GM12875 (cell line): Measurements from ENCODE around the gene CNGA3.
A peak's percentile ranks its signal among the peaks of the same experiment; 100 is the strongest.

Experiments
- H3K4me3 ChIP-seq: one replicate; pipeline ENCODE4 v1.5.1; 2011; ENCODE audit warnings: low read depth, low read length, control low read depth
- TF ChIP-seq, protein P1 (sequence below): IDR thresholded peaks from 2 replicates; pipeline ENCODE4 v1.5.1; 2011; ENCODE audit warnings: low read depth, mild to moderate bottlenecking, control low read depth, inconsistent platforms, low read length, moderate library complexity, borderline replicate concordance; ENCODE audit not compliant: insufficient read depth

The CNGA3 gene

DNA sequence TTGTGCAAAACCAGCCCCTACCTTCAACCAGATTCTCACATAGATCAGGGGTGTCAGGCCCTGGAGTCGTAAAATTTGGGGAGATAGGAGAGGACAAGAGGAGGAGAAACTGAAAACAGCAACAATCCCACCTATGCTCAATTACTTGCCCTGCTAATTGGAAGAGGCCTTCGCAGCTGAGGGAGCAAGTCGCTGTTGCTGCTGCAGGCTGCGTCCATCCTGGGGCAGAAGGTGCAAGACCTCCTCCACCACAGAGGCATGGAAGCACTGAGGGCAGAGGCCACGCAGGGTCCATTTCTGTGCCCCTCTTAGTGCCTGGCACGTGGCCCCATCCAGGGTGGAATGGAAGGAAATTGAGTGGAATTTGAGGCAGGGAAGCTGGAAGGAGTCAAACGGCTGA is 36.5 kb downstream of the CNGA3 start:
- TF ChIP-seq, protein P1, sequence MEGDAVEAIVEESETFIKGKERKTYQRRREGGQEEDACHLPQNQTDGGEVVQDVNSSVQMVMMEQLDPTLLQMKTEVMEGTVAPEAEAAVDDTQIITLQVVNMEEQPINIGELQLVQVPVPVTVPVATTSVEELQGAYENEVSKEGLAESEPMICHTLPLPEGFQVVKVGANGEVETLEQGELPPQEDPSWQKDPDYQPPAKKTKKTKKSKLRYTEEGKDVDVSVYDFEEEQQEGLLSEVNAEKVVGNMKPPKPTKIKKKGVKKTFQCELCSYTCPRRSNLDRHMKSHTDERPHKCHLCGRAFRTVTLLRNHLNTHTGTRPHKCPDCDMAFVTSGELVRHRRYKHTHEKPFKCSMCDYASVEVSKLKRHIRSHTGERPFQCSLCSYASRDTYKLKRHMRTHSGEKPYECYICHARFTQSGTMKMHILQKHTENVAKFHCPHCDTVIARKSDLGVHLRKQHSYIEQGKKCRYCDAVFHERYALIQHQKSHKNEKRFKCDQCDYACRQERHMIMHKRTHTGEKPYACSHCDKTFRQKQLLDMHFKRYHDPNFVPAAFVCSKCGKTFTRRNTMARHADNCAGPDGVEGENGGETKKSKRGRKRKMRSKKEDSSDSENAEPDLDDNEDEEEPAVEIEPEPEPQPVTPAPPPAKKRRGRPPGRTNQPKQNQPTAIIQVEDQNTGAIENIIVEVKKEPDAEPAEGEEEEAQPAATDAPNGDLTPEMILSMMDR = no peak
- H3K4me3 ChIP-seq = no peak overlapping the region

DNA sequence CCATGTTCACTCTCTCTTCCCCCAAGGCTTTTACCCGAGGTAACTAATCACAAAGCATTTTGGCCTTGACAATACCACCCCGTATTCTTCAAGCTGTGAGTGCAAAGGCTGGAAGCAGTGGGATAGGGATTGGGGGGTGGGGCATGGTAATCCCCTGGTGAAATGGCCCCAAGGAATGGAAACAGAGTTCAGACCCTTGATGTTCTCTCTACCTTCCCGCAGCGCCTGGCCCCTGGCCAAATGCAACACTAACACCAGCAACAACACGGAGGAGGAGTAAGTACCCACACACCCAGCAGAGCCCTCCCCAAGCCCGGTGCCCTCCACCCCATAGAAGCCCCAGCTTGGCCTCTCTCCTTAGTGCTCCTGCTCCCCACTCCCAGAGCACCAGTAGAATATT is 36.9 kb downstream of the CNGA3 start:
- no peak overlapping the region for H3K4me3 ChIP-seq
- TF ChIP-seq, protein P1 = no peak

DNA sequence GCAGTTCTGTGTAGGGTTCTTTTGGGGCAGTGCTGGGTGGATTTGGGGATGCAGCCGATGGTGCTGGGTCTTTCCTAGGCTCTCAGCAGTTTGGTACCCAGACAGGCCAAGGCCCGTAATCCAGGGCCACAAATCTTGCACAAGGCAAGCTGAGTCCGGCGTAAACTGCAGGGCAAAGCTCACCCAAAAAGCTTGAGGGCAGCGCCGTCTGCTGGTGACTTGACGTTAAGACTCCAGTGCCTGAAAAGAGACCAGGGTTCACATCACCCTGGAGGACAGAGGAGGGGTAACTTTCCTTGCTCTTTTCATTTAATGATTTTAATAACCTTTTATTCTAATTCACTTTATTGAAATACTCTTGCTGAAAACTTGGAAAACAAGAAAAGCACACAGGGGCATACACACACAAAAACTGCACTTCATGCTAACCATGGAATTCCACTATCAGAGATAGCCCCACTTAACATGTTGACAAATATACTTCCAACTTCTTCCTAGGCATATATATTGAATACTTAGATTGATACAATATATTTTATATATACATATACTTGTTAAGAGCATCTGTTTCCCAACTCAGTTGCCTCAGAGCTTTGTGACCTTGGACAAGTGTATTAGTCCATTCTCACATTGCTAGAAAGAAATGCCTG is 38.9 kb downstream of the CNGA3 start:
- H3K4me3 ChIP-seq = no peak overlapping the region
- TF ChIP-seq, protein P1 = peak; percentile 99

DNA sequence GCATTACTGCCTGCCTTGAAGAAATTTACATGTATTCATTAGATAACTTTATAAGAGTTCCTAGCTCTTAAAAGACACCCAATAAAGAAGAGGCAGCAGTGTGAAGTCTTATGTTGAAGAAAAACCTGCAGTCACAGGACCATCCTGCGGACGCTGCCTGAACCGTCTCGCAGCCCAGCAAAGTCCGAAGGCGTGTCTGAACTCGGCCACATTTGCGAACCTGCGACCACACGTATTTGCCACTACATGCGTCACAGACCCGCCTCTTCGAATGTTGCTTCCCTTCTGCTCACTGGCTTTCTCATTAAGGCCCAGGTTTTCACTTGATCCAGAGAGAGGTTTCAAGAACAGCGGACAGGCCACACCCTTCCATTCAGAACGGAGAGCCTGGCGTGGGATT is 41.2 kb downstream of the CNGA3 start:
- TF ChIP-seq, protein P1 = no peak
- H3K4me3 ChIP-seq = no peak overlapping the region

DNA sequence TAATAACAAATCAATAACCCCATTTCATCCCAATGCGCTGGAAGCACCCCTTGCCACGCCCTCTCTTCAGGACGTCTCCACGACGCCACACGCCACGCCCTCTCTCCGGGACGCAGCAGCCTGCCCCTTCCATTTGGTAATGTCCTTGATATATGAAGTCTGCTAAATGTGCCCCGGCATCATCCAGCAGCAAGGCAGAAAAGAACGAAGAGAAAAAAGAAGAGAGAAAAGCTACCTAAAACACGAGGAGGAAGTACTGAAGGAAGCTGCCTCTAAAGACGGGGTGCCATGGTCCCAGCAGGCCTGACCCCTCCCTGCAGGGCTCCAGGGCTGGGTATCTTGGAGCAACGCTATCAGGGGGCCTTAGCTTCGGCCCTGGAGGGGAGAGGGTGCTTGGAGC is 41.8 kb downstream of the CNGA3 start:
- TF ChIP-seq, protein P1 = no peak
- no peak overlapping the region for H3K4me3 ChIP-seq

DNA sequence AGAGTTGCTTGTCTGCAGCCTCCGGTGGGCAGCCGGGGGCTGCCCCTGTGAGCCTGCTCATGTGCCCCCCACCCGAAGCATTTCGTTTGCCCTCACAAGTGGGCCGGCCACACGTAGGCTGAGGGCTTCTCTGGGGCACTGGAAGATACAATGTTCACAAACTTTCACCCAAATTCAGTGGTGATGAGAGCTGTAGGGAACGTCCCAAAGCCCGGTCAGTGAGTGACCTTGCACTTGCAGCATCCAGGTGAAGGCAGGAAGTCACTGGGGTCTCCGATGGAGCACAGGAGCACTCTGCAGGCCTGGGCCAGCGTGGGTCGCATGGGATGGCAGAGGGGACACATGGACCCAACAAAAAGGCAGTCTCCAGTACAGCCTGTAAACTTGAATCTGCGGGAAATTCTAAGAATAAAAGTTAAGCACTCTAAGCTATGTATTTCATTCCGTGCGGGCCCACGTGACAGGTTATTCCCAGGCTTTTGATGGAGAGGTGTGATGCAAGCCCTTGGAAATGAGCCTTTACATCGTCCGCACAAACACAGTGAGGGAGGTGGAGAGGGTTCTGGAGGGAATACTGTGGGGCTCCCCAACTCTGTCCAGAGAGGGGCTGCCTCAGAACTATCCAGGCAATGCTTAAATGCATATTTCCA is 42.5 kb downstream of the CNGA3 start:
- no peak overlapping the region for H3K4me3 ChIP-seq
- TF ChIP-seq, protein P1 = no peak

DNA sequence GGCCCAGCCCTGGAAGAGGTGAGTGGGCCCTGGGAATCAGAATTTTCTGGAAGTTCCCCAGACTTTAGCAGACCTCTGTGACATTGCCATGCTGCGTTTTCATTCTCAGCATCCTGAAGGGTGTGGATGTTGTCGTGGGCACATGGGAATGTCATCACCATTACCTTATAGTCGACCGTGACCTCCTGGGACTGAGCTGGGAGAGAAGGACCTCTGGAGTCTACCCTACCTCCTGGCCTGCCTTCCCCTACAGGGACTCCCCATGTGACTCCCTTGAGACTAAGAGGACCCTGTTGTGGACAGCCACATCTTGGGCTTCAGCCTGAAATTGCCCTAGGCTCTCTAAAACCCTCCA is 43.0 kb downstream of the CNGA3 start:
- no peak overlapping the region for H3K4me3 ChIP-seq
- TF ChIP-seq, protein P1 = no peak
